B cell (primary cell): ENCODE data around the gene HCFC1. TPM values are rescaled to one million over a fixed set of nuclear protein-coding genes. Genes with fewer than 3 reads are reported as not detected.

Experiments used
- ATAC-seq: fragments of 200-7000 bp; cut with Tn5 transposase; one replicate; pipeline ENCODE4 v1.10.0; 2021; ENCODE audit warnings: low read depth, mild to moderate bottlenecking, moderate number of reproducible peaks, moderate library complexity
- CTCF ChIA-PET: fragments of 350-600 bp; sonication (Branson Sonifier 250); formaldehyde crosslinking; loops from one replicate; lab custom pipeline; 2021; ENCODE audit warnings: antibody characterized with exemption, inconsistent platforms; lab: Charles Lee
- POLR2A ChIA-PET: fragments of 350-600 bp; sonication (Branson Sonifier 250); formaldehyde crosslinking; loops from one replicate; lab custom pipeline; 2021; ENCODE audit warnings: antibody characterized with exemption; lab: Charles Lee
- DNase-seq: peaks from one replicate; pipeline ENCODE4 v3.0.0; 2013
- H2AFZ ChIP-seq: 2 replicates; pipeline ENCODE4 v1.6.1; 2012; ENCODE audit warnings: mild to moderate bottlenecking, low read depth, low read length; ENCODE audit not compliant: insufficient read depth, poor library complexity, severe bottlenecking
- H3K27ac ChIP-seq, 2 donors: 1 replicate in 1 of 2; 2 replicates in 1 of 2; pipeline ENCODE4 v1.5.1; 2012 to 2013; ENCODE audit warnings: low read length in 2 of 2, mild to moderate bottlenecking in 2 of 2, moderate library complexity in 1 of 2
- H3K27me3 ChIP-seq, 4 experiments: fragments of 200-600 bp in 1 of 4; sonication (generic) in 1 of 4; replicated peaks in 1 of 4; 1 replicate in 2 of 4; 2 replicates in 2 of 4; pipeline versions ENCODE4 v1.6.1 to v1.7.0; 2013 to 2016; ENCODE audit warnings: low read length in 3 of 4, mild to moderate bottlenecking in 2 of 4, mixed read lengths in 1 of 4, moderate library complexity in 1 of 4; ENCODE audit not compliant: insufficient read depth in 4 of 4, control insufficient read depth in 3 of 4; ENCODE audit errors: control extremely low read depth in 1 of 4
- H3K36me3 ChIP-seq, 2 experiments: replicated peaks in 1 of 2; 1 replicate in 1 of 2; 2 replicates in 1 of 2; pipeline versions ENCODE4 v1.6.1 to v1.7.1; 2013; ENCODE audit warnings: low read length in 1 of 2; ENCODE audit not compliant: insufficient read depth in 2 of 2, control insufficient read depth in 1 of 2; ENCODE audit errors: control extremely low read depth in 1 of 2, extremely low read depth in 1 of 2
- H3K4me1 ChIP-seq, 2 donors: fragments of 200-600 bp in 1 of 2; sonication (generic) in 1 of 2; 1 replicate in 1 of 2; 2 replicates in 1 of 2; pipeline versions ENCODE4 v1.5.1 to v1.6.1; 2013 to 2017; ENCODE audit warnings: low read length in 2 of 2; ENCODE audit not compliant: control insufficient read depth in 2 of 2, insufficient read depth in 2 of 2
- H3K4me2 ChIP-seq: replicated peaks from 2 replicates; pipeline ENCODE3; 2012; ENCODE audit warnings: mild to moderate bottlenecking, low read depth, low read length; ENCODE audit not compliant: poor library complexity, severe bottlenecking
- H3K4me3 ChIP-seq, 5 experiments: fragments of 200-600 bp in 1 of 5; sonication (generic) in 1 of 5; 1 replicate in 3 of 5; 2 replicates in 2 of 5; pipeline versions ENCODE4 v1.5.1 to v1.7.0; 2011 to 2016; ENCODE audit warnings: low read length in 4 of 5, mild to moderate bottlenecking in 4 of 5, low read depth in 2 of 5, control low read depth in 1 of 5, moderate library complexity in 1 of 5; ENCODE audit not compliant: insufficient read depth in 1 of 5; ENCODE audit errors: control extremely low read depth in 1 of 5, extremely low read depth in 1 of 5
- H3K79me2 ChIP-seq: fragments of 200-600 bp; sonication (generic); one replicate; pipeline ENCODE4 v1.6.0; 2016; ENCODE audit warnings: low read length; ENCODE audit not compliant: control insufficient read depth, insufficient read depth
- H3K9ac ChIP-seq: fragments of 200-600 bp; sonication (generic); 2 replicates; pipeline ENCODE4 v1.6.1; 2017; ENCODE audit warnings: mild to moderate bottlenecking, low read length, moderate library complexity
- H3K9me3 ChIP-seq, 3 donors: one replicate each; pipeline versions ENCODE4 v1.6.1 to v1.7.1; 2013; ENCODE audit warnings: low read length in 2 of 3; ENCODE audit not compliant: control insufficient read depth in 2 of 3, insufficient read depth in 1 of 3; ENCODE audit errors: control extremely low read depth in 1 of 3
- H4K20me1 ChIP-seq: 2 replicates; pipeline ENCODE4 v1.6.0; 2012; ENCODE audit warnings: mild to moderate bottlenecking, low read length; ENCODE audit not compliant: insufficient read depth, control insufficient read depth, poor library complexity, severe bottlenecking
- H3K27ac Mint-ChIP-seq: one replicate; pipeline ENCODE4 v1.8.0; 2021; ENCODE audit warnings: mixed read lengths
- H3K27me3 Mint-ChIP-seq: one replicate; pipeline ENCODE4 v1.8.0; 2021; ENCODE audit warnings: mixed read lengths
- H3K4me1 Mint-ChIP-seq: one replicate; pipeline ENCODE4 v1.8.0; 2021; ENCODE audit warnings: mixed read lengths
- H3K4me3 Mint-ChIP-seq: one replicate; pipeline ENCODE4 v1.8.0; 2021; ENCODE audit warnings: mixed read lengths
- H3K9me3 Mint-ChIP-seq: one replicate; pipeline ENCODE4 v1.8.0; 2022; ENCODE audit warnings: mixed read lengths; ENCODE audit not compliant: insufficient read depth
- EZH2 ChIP-seq: IDR thresholded peaks from 2 replicates; pipeline ENCODE4 v1.6.1; 2012; ENCODE audit warnings: borderline replicate concordance, low read depth, mild to moderate bottlenecking, moderate library complexity, low read length; ENCODE audit not compliant: insufficient read depth, poor library complexity, severe bottlenecking
- WGBS: methylation state at CpG from one replicate; pipeline ENCODE4 v1.1.5; 2013; ENCODE audit warnings: missing lambda C conversion rate; ENCODE audit not compliant: insufficient coverage; 5-methylcytosine and 5-hydroxymethylcytosine counted together
- intact Hi-C: fragments of 100-400 bp; cut with micrococcal nuclease; formaldehyde crosslinking; loops from one replicate; pipeline ENCODE4 v1.10.0; 2022
- polyA plus RNA-seq: library from polyadenylated mRNA; depleted of rRNA; stranded (reverse); fragments of >200 nt; gene quantifications from 2 replicates; pipeline ENCODE4 v1.2.3, GENCODE V29; 2012
- total RNA-seq, 2 donors: library from RNA; stranded (reverse); fragments of 120-200 nt in 1 of 2; gene quantifications; 1 replicate in 1 of 2; 2 replicates in 1 of 2; pipeline versions ENCODE4 v1.2.3 to v1.2.4, GENCODE V29; 2013 to 2022
- TF ChIP-seq, protein P1 (sequence below): fragments of 200-600 bp; IDR thresholded peaks from one replicate; pipeline ENCODE4 v1.8.0; 2022; ENCODE audit warnings: antibody characterized with exemption, mild to moderate bottlenecking

HCFC1 gene
- total and polyA plus RNA-seq, 2 donors (not counting 1 experiment from before 2014, with no cell fraction given): 32.1 to 57.7 TPM

DNA sequence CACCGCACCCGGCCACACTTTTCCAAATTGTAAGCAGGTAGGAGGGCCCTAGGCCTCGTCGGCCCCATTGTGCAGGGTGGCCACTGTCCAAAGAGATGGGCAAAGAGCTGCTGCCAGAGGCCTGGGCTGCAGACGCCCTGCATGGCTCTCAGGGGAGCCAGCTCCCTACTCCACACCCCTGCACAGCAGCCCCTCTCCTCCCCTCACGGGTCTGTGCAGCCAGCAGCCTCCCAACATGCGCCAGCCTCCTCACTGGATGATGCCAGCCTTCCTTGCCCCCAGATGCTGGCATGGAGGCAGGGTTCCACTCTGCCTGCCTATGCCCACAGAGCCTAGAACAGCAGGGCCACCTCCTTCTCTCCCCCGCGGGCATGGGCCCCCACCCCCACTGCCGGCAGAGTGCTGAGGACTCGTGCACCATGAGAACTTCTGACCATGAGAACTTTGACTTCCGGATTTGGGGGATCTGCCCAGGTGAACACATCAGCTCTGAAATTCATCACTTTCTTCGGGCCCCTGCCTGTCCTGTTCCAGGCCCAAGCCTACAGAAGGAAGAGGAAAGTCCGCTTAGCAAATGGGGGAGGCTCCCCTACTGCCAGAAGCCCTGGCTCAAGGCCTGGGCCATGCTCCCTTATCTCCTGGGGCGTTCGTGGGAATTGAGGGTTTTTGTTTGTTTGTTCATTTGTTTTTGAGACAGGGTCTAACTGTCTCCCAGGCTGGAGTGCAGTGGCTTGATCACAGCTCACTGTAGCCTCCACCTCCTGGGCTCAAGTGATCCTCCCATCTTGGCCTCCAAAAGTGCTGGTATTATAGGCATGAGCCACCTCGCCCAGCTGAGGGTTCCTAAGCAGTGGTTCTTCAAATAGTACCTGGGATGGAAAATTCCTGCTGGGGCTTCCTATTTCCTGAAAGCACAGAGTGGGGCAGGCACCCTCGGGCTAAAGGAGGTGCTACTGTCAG lies 40.0 kb upstream of the HCFC1 start:
- Histone ChIP-seq H3K9me3 (no peaks in the 10 kb centered on the region), H3K79me2 (peaks cover 7% of the 10 kb centered on the region), H3K9ac (no peak overlapping the region), H2AFZ (no peak overlapping the region), H4K20me1 (no peaks in the 10 kb centered on the region), H3K27ac (no peak overlapping the region), H3K27me3 (no peaks in the 10 kb centered on the region), H3K4me3 (no peak overlapping the region), H3K4me2 (no peak overlapping the region), H3K4me1 (peaks cover 20 to 35% of the 10 kb centered on the region in 2 donors), H3K36me3 (peaks cover 0 to 37% of the 10 kb centered on the region in 2 experiments)
- intact Hi-C loops: no loop called here
- ATAC-seq (no peak), DNase-seq (no peak)
- Mint-ChIP-seq H3K27ac (no peak overlapping the region), H3K27me3 (no peaks in the 10 kb centered on the region), H3K4me1 (peaks cover 25% of the 10 kb centered on the region), H3K4me3 (no peak overlapping the region), H3K9me3 (no peaks in the 10 kb centered on the region)
- POLR2A ChIA-PET: no interaction called here
- CTCF ChIA-PET: interaction anchor here (1.5 to 2.9 kb wide), 2 partner anchors 10 to 31 kb away, joined by 4 to 21 read pairs; no protein-coding TSS in a partner anchor
- WGBS: 94% methylated on average over 8 of the region's 18 CpGs
- no peak for TF ChIP-seq EZH2
- TF ChIP-seq, protein P1, sequence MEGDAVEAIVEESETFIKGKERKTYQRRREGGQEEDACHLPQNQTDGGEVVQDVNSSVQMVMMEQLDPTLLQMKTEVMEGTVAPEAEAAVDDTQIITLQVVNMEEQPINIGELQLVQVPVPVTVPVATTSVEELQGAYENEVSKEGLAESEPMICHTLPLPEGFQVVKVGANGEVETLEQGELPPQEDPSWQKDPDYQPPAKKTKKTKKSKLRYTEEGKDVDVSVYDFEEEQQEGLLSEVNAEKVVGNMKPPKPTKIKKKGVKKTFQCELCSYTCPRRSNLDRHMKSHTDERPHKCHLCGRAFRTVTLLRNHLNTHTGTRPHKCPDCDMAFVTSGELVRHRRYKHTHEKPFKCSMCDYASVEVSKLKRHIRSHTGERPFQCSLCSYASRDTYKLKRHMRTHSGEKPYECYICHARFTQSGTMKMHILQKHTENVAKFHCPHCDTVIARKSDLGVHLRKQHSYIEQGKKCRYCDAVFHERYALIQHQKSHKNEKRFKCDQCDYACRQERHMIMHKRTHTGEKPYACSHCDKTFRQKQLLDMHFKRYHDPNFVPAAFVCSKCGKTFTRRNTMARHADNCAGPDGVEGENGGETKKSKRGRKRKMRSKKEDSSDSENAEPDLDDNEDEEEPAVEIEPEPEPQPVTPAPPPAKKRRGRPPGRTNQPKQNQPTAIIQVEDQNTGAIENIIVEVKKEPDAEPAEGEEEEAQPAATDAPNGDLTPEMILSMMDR: no peak
